ENCODE results near the gene TBCD. TPM values are rescaled to one million over a fixed set of nuclear protein-coding genes. Genes with fewer than 3 reads are reported as not detected.

The TBCD gene
- total and polyA plus RNA-seq, 12 donors, result 25.6 to 240 (median 66.2) TPM

DNA sequence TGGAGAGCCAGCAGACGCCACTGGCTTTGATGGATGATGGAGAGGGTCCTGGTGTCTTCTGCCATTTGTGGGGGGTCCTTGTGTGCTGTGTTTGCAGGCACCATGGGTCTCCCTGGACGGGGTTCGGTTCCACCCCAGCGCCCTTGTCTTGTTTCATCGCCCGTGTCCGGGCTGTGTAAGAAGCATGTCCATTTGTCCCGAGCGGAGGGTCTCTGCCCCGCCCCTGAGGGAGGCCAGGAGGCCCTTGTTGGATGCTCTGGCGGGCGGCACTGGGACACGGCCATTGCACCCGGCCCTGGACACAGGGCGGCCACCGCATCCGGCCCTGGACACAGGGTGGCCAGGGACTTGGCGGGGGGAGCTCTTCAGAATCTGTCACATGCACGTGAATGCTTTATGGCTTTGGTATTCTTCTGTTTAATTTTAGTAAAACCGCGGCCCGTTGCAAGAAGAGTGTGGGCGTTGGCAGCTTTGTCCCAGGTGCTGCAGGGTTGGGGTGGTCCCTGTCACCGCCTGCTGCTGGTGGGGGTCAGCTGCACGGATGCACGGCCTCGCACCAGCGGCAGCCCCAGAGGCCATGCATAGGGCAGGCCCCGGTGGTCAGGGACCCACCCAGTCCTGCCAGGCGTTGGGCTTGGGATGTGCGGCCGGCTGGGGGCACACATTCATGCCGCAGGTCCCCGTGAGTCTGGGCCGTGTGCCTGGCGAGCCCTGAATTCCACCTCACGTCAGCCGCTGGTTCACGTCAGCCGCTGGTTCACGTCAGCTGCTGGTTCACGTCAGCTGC, 108.9 kb downstream of the TBCD start:
- 90 to 92% (median 91%) methylated on average over 34 to 42 of the region's 42 CpGs for WGBS, 4 donors
- H3K27ac ChIP-seq, result peak overlapping the region in 4 of 5 donors; percentile 60 to 94 (median 82)

DNA sequence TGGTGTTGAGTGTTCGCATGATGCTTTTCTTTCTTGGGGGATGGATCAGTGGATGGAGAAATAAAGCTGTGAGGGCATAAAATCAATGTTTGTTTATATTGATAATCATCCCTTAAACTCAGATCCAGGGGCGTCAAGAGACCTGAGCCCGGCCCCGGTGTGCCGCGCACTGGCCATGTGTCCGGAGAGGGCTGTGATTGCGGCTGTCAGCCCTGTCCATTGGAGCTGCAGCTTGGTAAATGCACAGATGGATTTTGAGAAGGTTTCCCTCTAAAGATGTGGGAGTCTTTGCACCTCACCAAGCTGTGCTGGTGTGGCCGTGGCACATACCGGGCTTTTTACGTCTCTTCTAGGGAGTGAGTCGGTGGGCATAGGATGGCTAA, 109.5 kb downstream of the TBCD start:
- H3K27ac ChIP-seq, result no peak overlapping the region
- intact Hi-C loops (cut with DNase I), result no loop called here
- TF ChIP-seq, protein P1, sequence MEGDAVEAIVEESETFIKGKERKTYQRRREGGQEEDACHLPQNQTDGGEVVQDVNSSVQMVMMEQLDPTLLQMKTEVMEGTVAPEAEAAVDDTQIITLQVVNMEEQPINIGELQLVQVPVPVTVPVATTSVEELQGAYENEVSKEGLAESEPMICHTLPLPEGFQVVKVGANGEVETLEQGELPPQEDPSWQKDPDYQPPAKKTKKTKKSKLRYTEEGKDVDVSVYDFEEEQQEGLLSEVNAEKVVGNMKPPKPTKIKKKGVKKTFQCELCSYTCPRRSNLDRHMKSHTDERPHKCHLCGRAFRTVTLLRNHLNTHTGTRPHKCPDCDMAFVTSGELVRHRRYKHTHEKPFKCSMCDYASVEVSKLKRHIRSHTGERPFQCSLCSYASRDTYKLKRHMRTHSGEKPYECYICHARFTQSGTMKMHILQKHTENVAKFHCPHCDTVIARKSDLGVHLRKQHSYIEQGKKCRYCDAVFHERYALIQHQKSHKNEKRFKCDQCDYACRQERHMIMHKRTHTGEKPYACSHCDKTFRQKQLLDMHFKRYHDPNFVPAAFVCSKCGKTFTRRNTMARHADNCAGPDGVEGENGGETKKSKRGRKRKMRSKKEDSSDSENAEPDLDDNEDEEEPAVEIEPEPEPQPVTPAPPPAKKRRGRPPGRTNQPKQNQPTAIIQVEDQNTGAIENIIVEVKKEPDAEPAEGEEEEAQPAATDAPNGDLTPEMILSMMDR (IDR thresholded peaks at IDR 0.05), result no peak
- no peak for TF ChIP-seq POLR2A (IDR thresholded peaks at IDR 0.05)
- peaks cover 11 to 22% of the 10 kb centered on the region in 2 donors for H3K4me1 ChIP-seq (replicated peaks in 1 of 2)
- H3K9me3 ChIP-seq (replicated peaks in 1 of 3), result no peaks in the 10 kb centered on the region
- H3K27me3 ChIP-seq, result no peaks in the 10 kb centered on the region
- no peaks in the 10 kb centered on the region for H3K36me3 ChIP-seq (replicated peaks in 1 of 2)
- no peak for DNase-seq
- H3K4me3 ChIP-seq, result no peak overlapping the region
- 96 to 99% (median 97%) methylated on average over 12 of the region's 12 CpGs for WGBS, 4 donors

More for the DNA sequence above, 108.9 kb downstream of the TBCD start:
- intact Hi-C loops (cut with DNase I), result no loop called here
- no peak overlapping the region for H3K4me3 ChIP-seq
- DNase-seq, result no peak
- H3K27me3 ChIP-seq, result no peaks in the 10 kb centered on the region
- no peak for TF ChIP-seq POLR2A (IDR thresholded peaks at IDR 0.05)
- TF ChIP-seq, protein P1 (IDR thresholded peaks at IDR 0.05), result no peak
- H3K36me3 ChIP-seq (replicated peaks in 1 of 2), result no peaks in the 10 kb centered on the region
- no peaks in the 10 kb centered on the region for H3K9me3 ChIP-seq (replicated peaks in 1 of 3)
- H3K4me1 ChIP-seq (replicated peaks in 1 of 2), result peaks cover 11 to 20% of the 10 kb centered on the region in 2 donors

DNA sequence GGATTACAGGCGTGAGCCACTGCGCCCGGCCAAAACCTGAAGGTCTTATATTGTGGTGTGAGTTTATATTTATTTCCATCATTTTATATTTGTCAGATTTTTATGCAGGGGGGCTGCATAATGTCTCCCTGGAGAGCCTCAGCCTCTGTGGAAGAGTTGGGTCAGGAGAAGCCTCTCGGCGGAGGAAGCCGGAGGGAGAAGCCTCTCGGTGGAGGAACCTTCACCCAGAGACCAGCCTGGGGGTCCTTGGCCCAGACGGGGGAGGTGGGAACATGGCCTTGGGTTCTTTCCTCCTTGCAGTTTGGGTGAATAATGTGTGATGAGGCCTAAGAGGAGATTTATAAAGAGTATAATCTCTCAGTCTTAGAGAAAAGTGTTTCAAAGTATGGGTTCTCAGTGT, 110.3 kb downstream of the TBCD start:
- intact Hi-C loops (cut with DNase I), result no loop called here
- Histone ChIP-seq H3K9me3 (replicated peaks in 1 of 3) (no peaks in the 10 kb centered on the region), H3K36me3 (replicated peaks in 1 of 2) (no peaks in the 10 kb centered on the region), H3K27ac (no peak overlapping the region), H3K27me3 (no peaks in the 10 kb centered on the region), H3K4me1 (replicated peaks in 1 of 2) (peaks cover 11 to 28% of the 10 kb centered on the region in 2 donors), H3K4me3 (no peak overlapping the region)
- TF ChIP-seq POLR2A (IDR thresholded peaks at IDR 0.05), result no peak
- TF ChIP-seq, protein P1 (IDR thresholded peaks at IDR 0.05), result no peak
- no peak for DNase-seq
- 90 to 96% (median 93%) methylated on average over 8 of the region's 8 CpGs for WGBS, 4 donors

DNA sequence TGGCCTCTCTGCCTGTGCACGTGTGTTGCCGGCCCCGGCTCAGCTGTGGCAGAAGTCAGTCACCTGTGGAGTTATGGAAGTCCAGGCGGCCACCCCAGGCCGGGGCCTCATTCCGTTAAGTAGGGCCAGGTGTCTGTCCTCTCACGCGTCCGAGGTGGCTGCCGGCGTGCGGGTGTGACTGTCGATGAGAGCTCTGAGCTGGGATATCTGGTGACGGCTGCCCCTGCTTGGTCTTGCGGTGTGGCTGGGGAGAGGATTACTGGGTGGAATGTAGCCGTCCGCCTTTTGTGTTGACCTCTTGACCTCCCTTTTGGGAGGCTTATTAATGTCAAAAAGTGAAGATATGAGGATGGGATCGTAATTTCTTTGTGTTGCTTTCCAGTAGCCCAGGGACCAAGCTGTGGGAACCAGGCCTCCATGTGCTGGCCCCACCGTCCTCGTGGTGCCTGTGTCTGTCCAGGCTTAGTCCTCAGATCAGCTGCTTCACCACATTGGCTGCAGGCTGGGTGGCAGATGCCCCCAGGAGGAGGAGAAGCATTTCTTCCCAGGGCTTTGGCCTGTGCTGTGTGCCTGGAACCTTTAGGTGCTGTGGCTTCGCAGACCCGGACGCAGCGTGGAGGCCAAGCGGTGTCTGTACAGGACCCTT, 111.0 kb downstream of the TBCD start:
- intact Hi-C loops (cut with DNase I), result no loop called here
- Histone ChIP-seq H3K27me3 (no peaks in the 10 kb centered on the region), H3K4me1 (replicated peaks in 1 of 2) (peaks cover 11 to 28% of the 10 kb centered on the region in 2 donors), H3K36me3 (replicated peaks in 1 of 2) (no peaks in the 10 kb centered on the region), H3K9me3 (replicated peaks in 1 of 3) (no peaks in the 10 kb centered on the region), H3K4me3 (no peak overlapping the region), H3K27ac (no peak overlapping the region)
- TF ChIP-seq POLR2A (IDR thresholded peaks at IDR 0.05), result no peak
- TF ChIP-seq, protein P1 (IDR thresholded peaks at IDR 0.05), result no peak
- DNase-seq, result no peak
- WGBS, 4 donors, result 93 to 95% (median 94%) methylated on average over 21 to 25 of the region's 25 CpGs
